OCI-LY3 (cell line): ENCODE measurements around the gene NXPE3.

Experiments used
- H2AFZ ChIP-seq: fragments of 200-600, 300-600 bp; shearing (Covaris generic); 2 replicates; pipeline ENCODE4 v1.6.0; 2014; ENCODE audit warnings: antibody characterized with exemption, low read depth, low read length
- H3K27ac ChIP-seq: fragments of 200-600, 300-600 bp; sonication (generic); 2 replicates; pipeline ENCODE4 v1.5.1; 2014; ENCODE audit warnings: mild to moderate bottlenecking, low read length, moderate library complexity, mixed read lengths
- H3K27me3 ChIP-seq: fragments of 200-600, 300-600 bp; sonication (generic); 2 replicates; pipeline ENCODE4 v1.6.1; 2014; ENCODE audit warnings: low read depth, low read length, mixed read lengths
- H3K36me3 ChIP-seq: fragments of 200-600, 300-600 bp; sonication (generic); replicated peaks from 2 replicates; pipeline ENCODE3; 2014; ENCODE audit warnings: low read depth, low read length, mixed read lengths
- H3K4me1 ChIP-seq: fragments of 300-600, 200-600 bp; sonication (generic); 2 replicates; pipeline ENCODE4 v1.6.1; 2014; ENCODE audit warnings: low read length, mixed read lengths
- H3K4me2 ChIP-seq: fragments of 200-600, 300-600 bp; sonication (generic); 2 replicates; pipeline ENCODE4 v1.6.1; 2014; ENCODE audit warnings: low read length, mixed read lengths
- H3K4me3 ChIP-seq: fragments of 300-600, 200-600 bp; sonication (generic); 2 replicates; pipeline ENCODE4 v1.5.1; 2014; ENCODE audit warnings: antibody characterized with exemption, mild to moderate bottlenecking, low read length, moderate library complexity
- H3K79me2 ChIP-seq: fragments of 300-600, 200-600 bp; shearing (Covaris generic); 2 replicates; pipeline ENCODE4 v1.6.1; 2014; ENCODE audit warnings: mild to moderate bottlenecking, low read length, mixed read lengths
- H3K9ac ChIP-seq: fragments of 300-600, 200-600 bp; shearing (Covaris generic); 2 replicates; pipeline ENCODE4 v1.6.0; 2014; ENCODE audit warnings: mild to moderate bottlenecking, low read length, moderate library complexity
- H3K9me3 ChIP-seq: fragments of 200-600, 300-600 bp; shearing (Covaris generic); 2 replicates; pipeline ENCODE4 v1.6.1; 2014; ENCODE audit warnings: low read length, mixed read lengths; ENCODE audit not compliant: insufficient read depth
- H4K20me1 ChIP-seq: fragments of 200-600, 300-600 bp; sonication (generic); 2 replicates; pipeline ENCODE4 v1.6.1; 2016; ENCODE audit warnings: low read length, mixed read lengths; ENCODE audit not compliant: insufficient read depth
- EZH2phosphoT487 ChIP-seq: fragments of 200-600 bp; shearing (Covaris generic); IDR thresholded peaks from 2 replicates; pipeline ENCODE4 v1.6.1; 2018; ENCODE audit warnings: antibody characterized with exemption, mixed run types, low read depth
- TF ChIP-seq, protein P1 (sequence below): fragments of 200-600, 300-600 bp; sonication (generic); IDR thresholded peaks from 2 replicates; pipeline ENCODE4 v1.5.1; 2014; ENCODE audit warnings: antibody characterized with exemption, low read length, low read depth

The NXPE3 gene

DNA sequence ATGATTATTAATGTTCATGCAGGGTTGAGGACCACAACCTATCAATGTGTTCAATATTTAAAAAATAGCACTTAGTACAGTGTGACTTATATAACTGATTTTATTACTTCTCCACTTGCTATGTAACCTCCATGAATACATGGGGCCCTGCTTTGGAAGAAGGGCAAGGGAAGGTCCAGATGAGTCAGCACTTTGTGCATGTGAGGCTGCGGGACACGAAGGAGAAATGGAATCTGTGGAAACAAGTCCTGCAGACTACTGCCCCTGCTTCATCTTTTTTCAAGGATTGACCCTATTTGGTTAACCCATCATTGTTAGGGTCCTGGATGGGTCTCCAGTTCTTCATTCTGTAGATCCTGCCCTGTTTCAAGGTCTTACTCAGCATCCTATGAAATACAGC is 1.6 kb downstream of the NXPE3 start:
- Histone ChIP-seq H3K9me3 (no peaks in the 10 kb centered on the region), H3K4me2 (0 out of 2 replicates have a peak overlapping the region, but pooled peaks have one; percentile 74), H2AFZ (no peak overlapping the region), H3K27ac (no peak overlapping the region), H4K20me1 (no peaks in the 10 kb centered on the region), H3K36me3 (peaks cover 16% of the 10 kb centered on the region), H3K4me3 (no peak overlapping the region), H3K9ac (no peak overlapping the region), H3K79me2 (no peaks in the 10 kb centered on the region; the same call in 1 of the 2 replicates), H3K4me1 (peaks cover 15% of the 10 kb centered on the region), H3K27me3 (no peaks in the 10 kb centered on the region)
- TF ChIP-seq EZH2phosphoT487 = no peak

DNA sequence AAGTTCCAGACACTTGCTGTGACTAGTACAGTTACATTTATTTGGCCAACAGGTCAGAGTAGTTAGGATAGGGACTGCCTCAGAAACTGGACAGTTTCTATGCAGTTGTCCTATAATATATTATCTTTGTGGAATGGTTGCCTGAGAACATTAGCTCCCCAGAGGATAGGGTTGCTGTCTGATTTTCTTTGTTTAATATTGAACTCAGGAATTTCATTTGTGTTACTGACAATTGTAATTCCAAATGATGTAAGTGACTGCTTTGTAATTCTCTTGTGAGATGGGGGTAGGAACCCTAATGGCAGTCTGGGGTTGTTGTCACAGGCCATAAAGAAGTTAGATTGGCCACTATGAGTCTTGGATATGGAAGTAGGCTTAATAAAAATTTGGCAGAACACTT is 2.2 kb downstream of the NXPE3 start:
- Histone ChIP-seq H3K27ac (no peak overlapping the region), H3K79me2 (no peaks in the 10 kb centered on the region; the same call in 1 of the 2 replicates), H4K20me1 (no peaks in the 10 kb centered on the region), H3K4me1 (peaks cover 15% of the 10 kb centered on the region), H3K9ac (no peak overlapping the region), H3K36me3 (peaks cover 20% of the 10 kb centered on the region), H3K9me3 (no peaks in the 10 kb centered on the region), H3K4me3 (no peak overlapping the region), H3K4me2 (no peak overlapping the region), H2AFZ (no peak overlapping the region), H3K27me3 (no peaks in the 10 kb centered on the region)
- TF ChIP-seq, protein P1, sequence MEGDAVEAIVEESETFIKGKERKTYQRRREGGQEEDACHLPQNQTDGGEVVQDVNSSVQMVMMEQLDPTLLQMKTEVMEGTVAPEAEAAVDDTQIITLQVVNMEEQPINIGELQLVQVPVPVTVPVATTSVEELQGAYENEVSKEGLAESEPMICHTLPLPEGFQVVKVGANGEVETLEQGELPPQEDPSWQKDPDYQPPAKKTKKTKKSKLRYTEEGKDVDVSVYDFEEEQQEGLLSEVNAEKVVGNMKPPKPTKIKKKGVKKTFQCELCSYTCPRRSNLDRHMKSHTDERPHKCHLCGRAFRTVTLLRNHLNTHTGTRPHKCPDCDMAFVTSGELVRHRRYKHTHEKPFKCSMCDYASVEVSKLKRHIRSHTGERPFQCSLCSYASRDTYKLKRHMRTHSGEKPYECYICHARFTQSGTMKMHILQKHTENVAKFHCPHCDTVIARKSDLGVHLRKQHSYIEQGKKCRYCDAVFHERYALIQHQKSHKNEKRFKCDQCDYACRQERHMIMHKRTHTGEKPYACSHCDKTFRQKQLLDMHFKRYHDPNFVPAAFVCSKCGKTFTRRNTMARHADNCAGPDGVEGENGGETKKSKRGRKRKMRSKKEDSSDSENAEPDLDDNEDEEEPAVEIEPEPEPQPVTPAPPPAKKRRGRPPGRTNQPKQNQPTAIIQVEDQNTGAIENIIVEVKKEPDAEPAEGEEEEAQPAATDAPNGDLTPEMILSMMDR = no peak
- no peak for TF ChIP-seq EZH2phosphoT487

DNA sequence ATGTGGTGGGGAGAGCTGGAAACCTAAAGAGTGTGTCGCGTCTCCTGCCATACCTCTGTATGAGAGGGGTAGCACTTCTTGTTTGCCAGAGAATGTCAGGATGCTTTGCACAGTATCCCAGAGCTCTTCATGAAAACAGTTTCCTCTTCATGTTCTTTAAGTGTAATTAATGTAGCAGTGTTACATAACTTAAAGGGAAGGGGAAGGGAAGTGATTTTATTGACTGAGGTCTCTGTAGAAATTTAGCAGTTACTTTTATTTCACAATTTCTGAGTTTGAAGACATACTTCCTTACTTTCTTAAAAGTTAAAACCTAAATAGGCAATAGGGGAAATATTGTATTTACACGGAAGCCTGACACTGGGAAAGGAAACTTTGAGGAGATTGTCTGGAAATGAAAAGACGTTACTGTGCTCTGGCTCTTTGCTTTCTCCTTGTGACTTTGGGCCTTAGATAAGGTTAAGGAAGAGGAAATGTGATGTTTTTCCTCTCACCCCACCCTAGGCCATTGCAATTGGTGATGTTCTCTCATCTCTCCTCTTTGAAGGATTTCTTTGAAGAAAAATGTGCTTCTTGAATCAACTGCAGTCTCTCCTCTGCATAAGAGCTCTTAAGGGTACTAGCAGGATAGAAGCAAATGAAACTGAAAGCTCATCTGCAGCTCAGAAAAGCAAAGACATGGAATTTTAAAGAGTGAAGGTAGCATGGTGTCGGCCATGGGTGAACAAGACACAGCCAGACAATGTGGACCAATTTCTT is 6.0 kb downstream of the NXPE3 start:
- H3K4me3 ChIP-seq = no peak overlapping the region
- H3K36me3 ChIP-seq = peaks cover 42% of the 10 kb centered on the region
- no peak for TF ChIP-seq EZH2phosphoT487
- TF ChIP-seq, protein P1 = no peak
- no peaks in the 10 kb centered on the region for H3K9me3 ChIP-seq
- H3K27ac ChIP-seq = no peak overlapping the region
- no peak overlapping the region for H3K9ac ChIP-seq
- H4K20me1 ChIP-seq = no peaks in the 10 kb centered on the region
- H3K27me3 ChIP-seq = no peaks in the 10 kb centered on the region
- peaks cover 5% of the 10 kb centered on the region for H3K4me1 ChIP-seq
- no peak overlapping the region for H2AFZ ChIP-seq
- H3K4me2 ChIP-seq = no peak overlapping the region
- no peaks in the 10 kb centered on the region; the same call in 1 of the 2 replicates for H3K79me2 ChIP-seq

DNA sequence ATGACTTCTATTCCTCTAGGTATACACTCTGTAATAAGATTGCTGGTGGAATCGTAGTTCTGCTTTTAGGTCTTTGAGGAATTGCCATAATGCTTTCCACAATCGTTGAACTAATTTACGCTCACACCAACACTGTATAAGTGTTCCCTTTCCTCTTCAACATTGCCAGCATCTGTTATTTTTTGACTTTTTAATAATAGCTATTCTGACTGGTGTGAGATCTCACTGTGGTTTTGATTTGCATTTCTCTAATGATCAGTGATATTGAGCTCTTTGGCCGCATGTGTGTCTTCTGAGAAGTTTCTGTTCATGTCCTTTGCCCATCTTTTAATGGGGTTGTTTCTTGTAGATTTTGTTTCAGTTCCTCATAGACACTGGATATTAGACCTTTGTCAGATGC is 12.8 kb downstream of the NXPE3 start:
- Histone ChIP-seq H3K27me3 (no peaks in the 10 kb centered on the region), H3K9me3 (peaks cover 26% of the 10 kb centered on the region; the same call in 1 of the 2 replicates), H2AFZ (no peak overlapping the region), H3K9ac (no peak overlapping the region), H3K4me2 (peak overlapping the region; percentile 21), H3K4me1 (peaks cover 24% of the 10 kb centered on the region), H4K20me1 (no peaks in the 10 kb centered on the region), H3K4me3 (no peak overlapping the region), H3K36me3 (peaks cover 75% of the 10 kb centered on the region), H3K27ac (peak overlapping the region; percentile 71), H3K79me2 (no peaks in the 10 kb centered on the region)
- no peak for TF ChIP-seq EZH2phosphoT487
- TF ChIP-seq, protein P1 = no peak
